ENCODE results near the gene KCNQ5. TPM values are rescaled to one million over a fixed set of nuclear protein-coding genes. Genes with fewer than 3 reads are reported as not detected.

Gene KCNQ5
- total RNA-seq, 1 donor from 2014 or later = 3.9 TPM

DNA sequence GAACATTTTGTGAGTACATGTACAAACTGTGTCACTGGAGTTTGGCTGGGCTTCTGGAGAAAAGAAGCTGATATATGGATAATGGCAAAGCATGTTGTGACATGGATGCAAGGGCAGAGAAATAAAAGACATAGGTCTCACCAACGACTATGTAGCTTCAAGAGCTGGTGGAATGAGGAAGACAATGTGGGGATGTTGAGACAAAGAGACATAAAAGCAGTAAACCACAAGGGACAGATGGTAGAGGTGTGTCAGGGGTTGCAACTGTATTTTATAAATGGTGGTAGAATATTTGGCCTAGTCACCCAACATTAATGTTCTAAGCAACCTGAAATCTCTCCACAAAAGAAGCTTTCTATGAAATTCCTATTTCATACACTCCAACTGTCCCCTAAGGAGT is 199.0 kb downstream of the KCNQ5 start:
- TF ChIP-seq, protein P1, sequence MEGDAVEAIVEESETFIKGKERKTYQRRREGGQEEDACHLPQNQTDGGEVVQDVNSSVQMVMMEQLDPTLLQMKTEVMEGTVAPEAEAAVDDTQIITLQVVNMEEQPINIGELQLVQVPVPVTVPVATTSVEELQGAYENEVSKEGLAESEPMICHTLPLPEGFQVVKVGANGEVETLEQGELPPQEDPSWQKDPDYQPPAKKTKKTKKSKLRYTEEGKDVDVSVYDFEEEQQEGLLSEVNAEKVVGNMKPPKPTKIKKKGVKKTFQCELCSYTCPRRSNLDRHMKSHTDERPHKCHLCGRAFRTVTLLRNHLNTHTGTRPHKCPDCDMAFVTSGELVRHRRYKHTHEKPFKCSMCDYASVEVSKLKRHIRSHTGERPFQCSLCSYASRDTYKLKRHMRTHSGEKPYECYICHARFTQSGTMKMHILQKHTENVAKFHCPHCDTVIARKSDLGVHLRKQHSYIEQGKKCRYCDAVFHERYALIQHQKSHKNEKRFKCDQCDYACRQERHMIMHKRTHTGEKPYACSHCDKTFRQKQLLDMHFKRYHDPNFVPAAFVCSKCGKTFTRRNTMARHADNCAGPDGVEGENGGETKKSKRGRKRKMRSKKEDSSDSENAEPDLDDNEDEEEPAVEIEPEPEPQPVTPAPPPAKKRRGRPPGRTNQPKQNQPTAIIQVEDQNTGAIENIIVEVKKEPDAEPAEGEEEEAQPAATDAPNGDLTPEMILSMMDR (IDR thresholded peaks at IDR 0.05) = no peak
- no peak for TF ChIP-seq POLR2A (IDR thresholded peaks at IDR 0.05)
- no peak for TF ChIP-seq POLR2AphosphoS5 (IDR thresholded peaks at IDR 0.05; ENCODE audit: insufficient read depth in 1 of 2, low read depth in 1 of 2)
- H3K4me1 ChIP-seq = no peaks in the 10 kb centered on the region
- no peak overlapping the region for H3K27ac ChIP-seq
- intact Hi-C loops (cut with DNase I) = no loop called here
- H3K27me3 ChIP-seq = no peaks in the 10 kb centered on the region
- no peaks in the 10 kb centered on the region for H3K36me3 ChIP-seq
- no peak overlapping the region for H3K4me3 ChIP-seq
- DNase-seq (ENCODE audit: extremely low spot score in 2 of 2) = no peak
- no peaks in the 10 kb centered on the region for H3K9me3 ChIP-seq

DNA sequence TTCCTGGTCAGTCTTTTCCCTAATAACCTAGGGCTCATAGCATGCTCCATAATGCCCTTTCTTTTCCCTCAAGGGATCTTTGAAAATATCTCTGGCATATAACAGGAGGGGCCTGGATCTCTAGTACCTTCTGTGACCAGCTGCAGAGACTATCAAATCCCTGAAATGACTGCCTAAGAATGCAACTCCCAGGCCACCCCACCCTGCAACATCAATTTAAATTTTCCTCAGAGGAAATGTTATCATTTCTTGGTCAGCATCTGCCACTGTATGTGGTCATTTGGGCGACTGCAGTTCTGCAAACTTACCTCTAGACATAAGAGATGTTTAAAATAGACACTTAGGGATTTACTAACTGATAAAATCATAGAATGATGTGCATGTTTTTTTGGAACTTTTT is 200.2 kb downstream of the KCNQ5 start:
- Histone ChIP-seq H3K4me1 (no peaks in the 10 kb centered on the region), H3K4me3 (no peak overlapping the region), H3K36me3 (no peaks in the 10 kb centered on the region), H3K9me3 (no peaks in the 10 kb centered on the region), H3K27ac (no peak overlapping the region), H3K27me3 (no peaks in the 10 kb centered on the region)
- intact Hi-C loops (cut with DNase I) = no loop called here
- DNase-seq (ENCODE audit: extremely low spot score in 2 of 2) = no peak
- no peak for TF ChIP-seq POLR2AphosphoS5 (IDR thresholded peaks at IDR 0.05; ENCODE audit: insufficient read depth in 1 of 2, low read depth in 1 of 2)

DNA sequence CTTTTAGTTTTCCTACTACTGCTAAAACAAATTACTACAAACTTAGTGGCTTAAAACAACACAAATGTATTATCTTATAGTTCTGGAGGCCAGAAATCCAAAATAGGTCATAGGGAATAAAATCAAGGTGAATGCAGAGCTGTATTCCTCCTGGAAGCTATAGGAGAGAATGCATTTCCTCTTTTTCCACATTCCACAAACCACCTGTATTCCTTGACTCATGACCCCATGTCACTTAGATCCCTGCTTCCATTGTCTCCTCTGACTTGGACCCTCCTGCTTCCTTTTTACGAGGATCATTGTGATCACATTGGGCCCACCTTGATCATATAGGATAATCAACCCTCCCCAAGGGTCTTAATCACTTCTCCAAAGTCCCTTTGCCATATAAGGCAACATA is 200.8 kb downstream of the KCNQ5 start:
- Histone ChIP-seq H3K9me3 (no peaks in the 10 kb centered on the region), H3K36me3 (no peaks in the 10 kb centered on the region), H3K4me3 (no peak overlapping the region), H3K27ac (no peak overlapping the region), H3K4me1 (no peaks in the 10 kb centered on the region), H3K27me3 (no peaks in the 10 kb centered on the region)
- no peak for TF ChIP-seq POLR2AphosphoS5 (IDR thresholded peaks at IDR 0.05; ENCODE audit: insufficient read depth in 1 of 2, low read depth in 1 of 2)
- TF ChIP-seq, protein P1 (IDR thresholded peaks at IDR 0.05) = no peak
- no peak for TF ChIP-seq POLR2A (IDR thresholded peaks at IDR 0.05)
- intact Hi-C loops (cut with DNase I) = no loop called here
- DNase-seq (ENCODE audit: extremely low spot score in 2 of 2) = no peak

DNA sequence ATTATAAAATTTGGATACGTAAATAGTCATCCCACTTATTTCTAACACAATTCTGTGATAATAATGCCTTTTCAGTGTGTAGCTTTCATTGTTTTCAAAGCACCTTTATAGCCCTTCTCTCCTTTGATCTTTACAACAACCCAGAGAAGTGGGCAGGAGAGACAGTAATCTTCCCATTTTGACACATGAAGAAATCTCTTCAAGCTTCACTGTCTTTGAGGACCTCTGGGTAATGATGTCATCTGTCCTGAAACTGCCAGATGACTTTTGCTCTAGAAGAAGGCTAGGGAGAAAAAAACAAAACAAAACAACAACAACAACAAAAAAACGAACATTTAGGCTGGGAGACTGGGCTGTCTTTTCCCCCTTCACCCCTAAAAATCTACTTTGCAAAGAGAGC is 203.0 kb downstream of the KCNQ5 start:
- Histone ChIP-seq H3K36me3 (no peaks in the 10 kb centered on the region), H3K27me3 (no peaks in the 10 kb centered on the region), H3K4me1 (no peaks in the 10 kb centered on the region), H3K4me3 (no peak overlapping the region), H3K9me3 (no peaks in the 10 kb centered on the region), H3K27ac (no peak overlapping the region)
- TF ChIP-seq, protein P1 (IDR thresholded peaks at IDR 0.05) = no peak
- TF ChIP-seq POLR2AphosphoS5 (IDR thresholded peaks at IDR 0.05; ENCODE audit: insufficient read depth in 1 of 2, low read depth in 1 of 2) (no peak), POLR2A (IDR thresholded peaks at IDR 0.05) (no peak)
- DNase-seq (ENCODE audit: extremely low spot score in 2 of 2) = no peak
- intact Hi-C loops (cut with DNase I) = no loop called here

DNA sequence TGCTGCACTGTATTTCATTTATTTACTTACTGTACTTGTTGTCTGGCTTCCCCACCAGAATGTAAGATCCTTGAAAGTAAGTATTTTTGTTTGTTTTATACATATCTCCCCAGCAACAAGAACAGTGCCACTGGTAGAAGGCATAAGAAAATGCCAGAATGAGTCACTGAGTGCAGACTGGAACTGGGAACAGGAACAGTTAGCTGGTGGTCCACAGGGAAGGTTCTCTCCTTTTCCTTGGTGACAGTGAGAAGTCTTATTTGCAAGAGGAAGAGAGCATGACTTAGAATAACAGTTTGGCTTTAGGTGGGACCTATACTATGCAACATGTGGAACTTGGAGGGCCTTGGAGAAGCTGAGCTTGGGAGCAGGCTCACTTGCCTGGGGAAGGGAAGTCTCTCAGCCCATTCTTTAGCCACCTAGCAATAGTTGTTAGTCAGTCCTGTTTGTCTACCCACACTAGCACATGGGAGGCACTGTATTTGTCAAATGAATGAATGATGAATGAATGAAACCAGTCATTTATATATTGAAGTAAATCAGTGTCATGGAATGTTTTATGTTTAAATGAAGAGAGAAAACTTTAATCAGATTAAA is 203.5 kb downstream of the KCNQ5 start:
- TF ChIP-seq POLR2A (IDR thresholded peaks at IDR 0.05) (no peak), POLR2AphosphoS5 (IDR thresholded peaks at IDR 0.05; ENCODE audit: insufficient read depth in 1 of 2, low read depth in 1 of 2) (no peak)
- TF ChIP-seq, protein P1 (IDR thresholded peaks at IDR 0.05) = no peak
- intact Hi-C loops (cut with DNase I) = no loop called here

More for the DNA sequence above, 203.5 kb downstream of the KCNQ5 start:
- H3K4me3 ChIP-seq = no peak overlapping the region
- no peak for DNase-seq (ENCODE audit: extremely low spot score in 2 of 2)
- no peaks in the 10 kb centered on the region for H3K4me1 ChIP-seq
- no peaks in the 10 kb centered on the region for H3K36me3 ChIP-seq
- H3K9me3 ChIP-seq = no peaks in the 10 kb centered on the region
- no peak overlapping the region for H3K27ac ChIP-seq
- no peaks in the 10 kb centered on the region for H3K27me3 ChIP-seq

Measured in vagina (tissue), 2 donors.